Thyroid gland (tissue), 4 donors: ENCODE measurements around the gene INTS3. TPM values are rescaled to one million over a fixed set of nuclear protein-coding genes. Genes with fewer than 3 reads are reported as not detected.

Source experiments
- DNase-seq, 2 donors: peaks; one replicate each; pipeline ENCODE4 v3.0.0-alpha.2; 2019
- H3K27ac ChIP-seq, 3 donors: fragments of 200-600 bp; sonication (generic); 1 replicate in 2 of 3; 2 replicates in 1 of 3; pipeline ENCODE4 v1.5.1; 2016 to 2019; ENCODE audit warnings: mild to moderate bottlenecking in 1 of 3, moderate library complexity in 1 of 3
- H3K27me3 ChIP-seq: fragments of 200-600 bp; sonication (generic); one replicate; pipeline ENCODE4 v1.5.1; 2019
- H3K36me3 ChIP-seq, 2 donors: fragments of 200-600 bp; sonication (generic); one replicate each; pipeline ENCODE4 v1.5.1; 2016 to 2019
- H3K4me1 ChIP-seq, 2 donors: fragments of 200-600 bp; sonication (generic); one replicate each; pipeline ENCODE4 v1.5.1; 2017 to 2019
- H3K4me3 ChIP-seq, 3 donors: fragments of 200-600 bp; sonication (generic); replicated peaks in 1 of 3; 1 replicate in 2 of 3; 2 replicates in 1 of 3; pipeline ENCODE4 v1.5.1; 2016; ENCODE audit warnings: mild to moderate bottlenecking in 1 of 3
- H3K9me3 ChIP-seq: fragments of 200-600 bp; sonication (generic); one replicate; pipeline ENCODE4 v1.5.1; 2017
- POLR2A ChIP-seq, 2 donors: fragments of 450-650 bp; IDR thresholded peaks; one replicate each; pipeline ENCODE4 v1.6.1; 2017; ENCODE audit warnings: antibody characterized with exemption in 2 of 2, mild to moderate bottlenecking in 2 of 2, moderate library complexity in 1 of 2
- WGBS, 2 donors: methylation state at CpG; one replicate each; pipeline ENCODE4 v1.1.5; 2017; 5-methylcytosine and 5-hydroxymethylcytosine counted together
- intact Hi-C: fragments of 100-400 bp; cut with DNase I; formaldehyde crosslinking; loops from one replicate; pipeline ENCODE4 v1.15.1; 2023
- total RNA-seq, 4 donors: library from RNA; depleted of rRNA; stranded (reverse); fragments of >200 nt; gene quantifications; one replicate each; pipeline ENCODE4 v1.2.3, GENCODE V29; 2016
- TF ChIP-seq, protein P1 (sequence below), 6 experiments: fragments of 200-600 bp in 3 of 6; fragments of 450-650 bp in 3 of 6; sonication (generic) in 3 of 6; IDR thresholded peaks; one replicate each; pipeline ENCODE4 v1.5.1; 2016 to 2019; ENCODE audit warnings: antibody characterized with exemption in 6 of 6, mild to moderate bottlenecking in 2 of 6, inconsistent platforms in 1 of 6, moderate library complexity in 1 of 6

INTS3 gene
- total RNA-seq, 4 donors from 2014 or later = 50.0 to 60.9 (median 56.3) TPM

GRCh38 chr1:153783233-153784190, 55.7 kb downstream of the INTS3 start:
- Histone ChIP-seq H3K36me3 (no peaks in the 10 kb centered on the region), H3K4me1 (peaks cover 4 to 11% of the 10 kb centered on the region in 2 donors), H3K27me3 (no peaks in the 10 kb centered on the region), H3K4me3 (peak overlapping the region; percentile 21 to 57 (median 47)), H3K27ac (peak overlapping the region; percentile 80 to 93 (median 90)), H3K9me3 (no peaks in the 10 kb centered on the region)
- peak; percentile 86 to 87 for DNase-seq
- WGBS, 2 donors = 1 to 2% methylated on average over 14 to 59 of the region's 61 CpGs
- intact Hi-C loops = no loop called here
- TF ChIP-seq POLR2A (IDR thresholded peaks at IDR 0.05) = peak; percentile 85 to 90
- TF ChIP-seq, protein P1, sequence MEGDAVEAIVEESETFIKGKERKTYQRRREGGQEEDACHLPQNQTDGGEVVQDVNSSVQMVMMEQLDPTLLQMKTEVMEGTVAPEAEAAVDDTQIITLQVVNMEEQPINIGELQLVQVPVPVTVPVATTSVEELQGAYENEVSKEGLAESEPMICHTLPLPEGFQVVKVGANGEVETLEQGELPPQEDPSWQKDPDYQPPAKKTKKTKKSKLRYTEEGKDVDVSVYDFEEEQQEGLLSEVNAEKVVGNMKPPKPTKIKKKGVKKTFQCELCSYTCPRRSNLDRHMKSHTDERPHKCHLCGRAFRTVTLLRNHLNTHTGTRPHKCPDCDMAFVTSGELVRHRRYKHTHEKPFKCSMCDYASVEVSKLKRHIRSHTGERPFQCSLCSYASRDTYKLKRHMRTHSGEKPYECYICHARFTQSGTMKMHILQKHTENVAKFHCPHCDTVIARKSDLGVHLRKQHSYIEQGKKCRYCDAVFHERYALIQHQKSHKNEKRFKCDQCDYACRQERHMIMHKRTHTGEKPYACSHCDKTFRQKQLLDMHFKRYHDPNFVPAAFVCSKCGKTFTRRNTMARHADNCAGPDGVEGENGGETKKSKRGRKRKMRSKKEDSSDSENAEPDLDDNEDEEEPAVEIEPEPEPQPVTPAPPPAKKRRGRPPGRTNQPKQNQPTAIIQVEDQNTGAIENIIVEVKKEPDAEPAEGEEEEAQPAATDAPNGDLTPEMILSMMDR (IDR thresholded peaks at IDR 0.05) = peak in 4 of 6 experiments; percentile 7 to 32 (median 27)

DNA sequence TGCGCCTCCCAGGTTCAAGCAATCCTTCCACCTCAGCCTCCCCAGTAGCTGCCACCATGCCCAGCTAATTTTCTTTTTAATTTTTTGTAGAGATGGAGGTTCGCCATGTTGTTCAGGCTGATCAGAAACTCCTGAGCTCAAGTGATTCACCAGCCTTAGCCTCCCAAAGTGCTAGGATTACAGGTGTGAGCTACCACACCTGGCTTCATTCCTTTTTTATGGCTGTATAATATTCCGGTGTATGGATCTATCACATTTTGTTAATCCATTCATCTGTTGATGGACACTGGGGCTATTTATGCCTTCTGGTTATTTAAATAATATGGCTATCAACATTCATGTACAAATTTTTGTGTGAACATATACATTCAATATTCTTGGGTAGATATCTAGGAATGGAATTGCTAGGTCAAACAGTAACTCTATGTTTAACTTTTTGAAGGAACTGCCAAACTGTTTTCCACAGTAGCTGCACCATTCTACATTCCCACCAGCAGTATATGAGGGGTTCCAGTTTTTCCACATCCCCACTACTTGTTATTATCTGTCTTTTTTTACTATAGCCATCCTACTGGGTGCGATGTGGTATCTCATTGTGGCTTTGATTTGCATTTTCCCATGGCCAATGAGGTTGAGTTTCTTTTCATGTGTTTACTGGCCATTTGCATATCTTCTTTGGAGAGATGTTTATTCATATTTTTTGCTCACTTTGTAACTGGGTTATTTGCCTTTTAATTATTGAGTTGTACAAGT, 58.4 kb downstream of the INTS3 start:
- no peaks in the 10 kb centered on the region for H3K36me3 ChIP-seq
- no peak for DNase-seq
- H3K4me1 ChIP-seq = peaks cover 8 to 17% of the 10 kb centered on the region in 2 donors
- no peak for TF ChIP-seq POLR2A (IDR thresholded peaks at IDR 0.05)
- TF ChIP-seq, protein P1 (IDR thresholded peaks at IDR 0.05) = no peak
- no peak overlapping the region for H3K27ac ChIP-seq
- no peaks in the 10 kb centered on the region for H3K9me3 ChIP-seq
- no peak overlapping the region for H3K4me3 ChIP-seq
- H3K27me3 ChIP-seq = no peaks in the 10 kb centered on the region
- intact Hi-C loops = no loop called here
- 95 to 96% methylated on average over 4 of the region's 4 CpGs for whole genome bisulfite sequencing, 2 donors

GRCh38 chr1:153789478-153790034, 61.7 kb downstream of the INTS3 start:
- WGBS, 2 donors = 41 to 55% methylated on average over 12 to 22 of the region's 22 CpGs
- Histone ChIP-seq H3K27me3 (no peaks in the 10 kb centered on the region), H3K4me3 (no peak overlapping the region), H3K4me1 (peaks cover 4 to 9% of the 10 kb centered on the region in 2 donors), H3K36me3 (no peaks in the 10 kb centered on the region), H3K27ac (peak overlapping the region; percentile 16 to 82 (median 77)), H3K9me3 (no peaks in the 10 kb centered on the region)
- DNase-seq = no peak
- intact Hi-C loops = loop anchor here (10.0 kb wide), 1 partner anchor 155 kb away; the partner anchor contains the start of gene DENND4B
- TF ChIP-seq, protein P1 (IDR thresholded peaks at IDR 0.05) = no peak
- no peak for TF ChIP-seq POLR2A (IDR thresholded peaks at IDR 0.05)

DNA sequence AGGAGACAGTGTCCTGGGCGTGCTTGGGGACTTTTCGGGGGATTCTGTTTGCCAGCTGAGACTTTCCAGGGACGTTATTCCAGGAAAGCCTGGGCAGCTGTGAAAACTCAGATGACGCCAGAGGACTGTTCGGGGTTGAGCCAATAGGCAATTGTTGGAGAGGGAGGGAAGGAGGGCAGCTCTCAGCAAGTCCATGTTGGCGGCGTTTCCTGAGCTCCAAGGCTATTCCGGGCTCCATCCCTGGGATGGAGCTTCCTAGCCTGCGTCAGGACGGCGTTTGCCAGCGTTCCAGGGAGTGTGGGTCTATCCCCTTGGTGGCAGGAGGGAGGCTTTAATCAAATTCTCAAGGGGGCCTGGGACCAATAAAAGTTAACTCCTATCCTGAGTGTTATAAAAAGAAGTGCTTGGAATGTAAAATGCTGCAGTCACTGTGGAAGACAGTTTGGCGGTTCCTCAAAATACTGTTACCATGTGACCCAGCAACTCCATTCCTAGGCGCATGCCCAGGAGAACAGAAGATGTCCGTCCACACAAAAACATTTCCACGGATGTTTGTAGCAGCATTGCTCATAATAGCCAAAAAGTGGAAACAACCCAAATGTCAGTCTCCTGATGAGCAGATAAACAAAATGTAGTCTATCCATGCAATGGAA, 62.6 kb downstream of the INTS3 start:
- Histone ChIP-seq H3K36me3 (no peaks in the 10 kb centered on the region), H3K9me3 (no peaks in the 10 kb centered on the region), H3K4me1 (peaks cover 4 to 9% of the 10 kb centered on the region in 2 donors), H3K27ac (peak overlapping the region; percentile 16 to 82 (median 77)), H3K4me3 (no peak overlapping the region), H3K27me3 (no peaks in the 10 kb centered on the region)
- WGBS, 2 donors = 38 to 45% methylated on average over 16 of the region's 16 CpGs
- TF ChIP-seq, protein P1 (IDR thresholded peaks at IDR 0.05) = no peak
- TF ChIP-seq POLR2A (IDR thresholded peaks at IDR 0.05) = no peak
- intact Hi-C loops = loop anchor here (10.0 kb wide), 1 partner anchor 154 kb away; the partner anchor contains the start of gene DENND4B
- peak; percentile 38 to 41 for DNase-seq
